Fibroblast of lung (primary cell): ENCODE measurements around the gene NUP210.

Experiments used
- CTCF ChIP-seq, 2 donors: IDR thresholded peaks in 1 of 2; conservative IDR thresholded peaks in 1 of 2; 1 replicate in 1 of 2; 2 replicates in 1 of 2; pipeline ENCODE4 v1.5.1; 2011 to 2012; ENCODE audit warnings: low read length in 2 of 2, control low read depth in 1 of 2, inconsistent platforms in 1 of 2, low read depth in 1 of 2, mild to moderate bottlenecking in 1 of 2
- EZH2 ChIP-seq: IDR thresholded peaks from 2 replicates; pipeline ENCODE4 v1.5.1; 2012; ENCODE audit warnings: low read length, control low read depth, mild to moderate bottlenecking; ENCODE audit errors: missing control alignments

DNA sequence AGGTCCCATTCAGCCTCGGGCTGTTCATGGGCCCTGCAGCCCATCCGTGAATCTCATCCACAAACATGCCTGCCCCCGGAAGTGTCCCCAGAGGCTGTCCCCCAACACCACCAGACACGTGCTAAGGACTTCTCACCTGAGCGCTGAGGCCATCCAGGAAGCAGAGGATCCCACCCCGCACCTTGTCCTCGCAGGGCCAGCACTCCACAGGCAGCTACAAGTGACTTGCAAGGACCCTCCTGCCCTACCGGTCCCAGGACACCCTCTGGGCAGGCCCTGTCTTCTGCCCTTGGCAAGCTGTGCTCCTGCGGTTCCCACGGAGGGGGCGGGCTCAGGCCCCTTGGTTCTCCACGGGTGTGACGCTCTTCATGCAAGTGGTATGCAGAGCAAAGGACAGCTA is 146.0 kb downstream of the NUP210 start:
- TF ChIP-seq CTCF (conservative IDR thresholded peaks at IDR 0.05 in 1 of 2, IDR thresholded peaks at IDR 0.05 in 1 of 2; ENCODE audit: low read depth in 1 of 2, low read length in 2 of 2) = no peak
- no peak for TF ChIP-seq EZH2
